Type B pancreatic cell (in vitro differentiated cells): Measurements from ENCODE around the gene PICK1. TPM values are rescaled to one million over a fixed set of nuclear protein-coding genes. Genes with fewer than 3 reads are reported as not detected.

ENCODE experiments used
- DNase-seq: peaks from one replicate; pipeline ENCODE4 v3.0.0; 2021; ENCODE audit warnings: mixed read lengths; ENCODE audit not compliant: unreplicated experiment; ENCODE audit errors: extremely low spot score
- H3K27ac Mint-ChIP-seq: 2 replicates; pipeline ENCODE4 v1.8.0; 2021; ENCODE audit warnings: mild to moderate bottlenecking, mixed read lengths
- H3K27me3 Mint-ChIP-seq: 2 replicates; pipeline ENCODE4 v1.8.0; 2021; ENCODE audit warnings: mixed read lengths
- H3K36me3 Mint-ChIP-seq: 2 replicates; pipeline ENCODE4 v1.8.0; 2021; ENCODE audit warnings: mixed read lengths
- H3K4me1 Mint-ChIP-seq: one replicate; pipeline ENCODE4 v1.8.0; 2021; ENCODE audit warnings: mixed read lengths; ENCODE audit not compliant: unreplicated experiment
- H3K4me3 Mint-ChIP-seq: 2 replicates; pipeline ENCODE4 v1.8.0; 2021; ENCODE audit warnings: mild to moderate bottlenecking, mixed read lengths
- H3K9me3 Mint-ChIP-seq: 2 replicates; pipeline ENCODE4 v1.8.0; 2021; ENCODE audit warnings: mixed read lengths
- CTCF ChIP-seq: fragments of 200-600 bp; sonication (generic); conservative IDR thresholded peaks from 2 replicates; pipeline ENCODE4 v1.5.0; 2021; ENCODE audit warnings: antibody characterized with exemption, mild to moderate bottlenecking
- total RNA-seq: library from RNA; stranded (reverse); gene quantifications from 2 replicates; pipeline ENCODE4 v1.2.1, GENCODE V29; 2021; ENCODE audit warnings: low replicate concordance

The PICK1 gene
- total RNA-seq, 1 donor from 2014 or later: 45.4 TPM

- no peak overlapping the region for H3K27ac Mint-ChIP-seq
- TF ChIP-seq CTCF: no peak
- no peak for DNase-seq
- H3K4me1 Mint-ChIP-seq: peaks cover 28% of the 10 kb centered on the region
- H3K4me3 Mint-ChIP-seq: no peak overlapping the region
- peaks cover 10% of the 10 kb centered on the region for H3K27me3 Mint-ChIP-seq
- no peaks in the 10 kb centered on the region for H3K36me3 Mint-ChIP-seq
- H3K9me3 Mint-ChIP-seq: no peaks in the 10 kb centered on the region
These were observed 31.7 kb upstream of the PICK1 start for GRCh38 chr22:38025514-38025913.

- H3K4me3 Mint-ChIP-seq: no peak overlapping the region
- no peaks in the 10 kb centered on the region for H3K9me3 Mint-ChIP-seq
- DNase-seq: no peak
- no peaks in the 10 kb centered on the region for H3K36me3 Mint-ChIP-seq
- H3K27ac Mint-ChIP-seq: no peak overlapping the region
- peaks cover 10% of the 10 kb centered on the region for H3K27me3 Mint-ChIP-seq
- TF ChIP-seq CTCF: no peak
- H3K4me1 Mint-ChIP-seq: peaks cover 30% of the 10 kb centered on the region
These were observed 30.8 kb upstream of the PICK1 start for GRCh38 chr22:38026130-38027111.

GRCh38 chr22:38027487-38027886 is 29.7 kb upstream of the PICK1 start:
- H3K27me3 Mint-ChIP-seq: peaks cover 10% of the 10 kb centered on the region
- DNase-seq: no peak
- no peaks in the 10 kb centered on the region for H3K36me3 Mint-ChIP-seq
- H3K9me3 Mint-ChIP-seq: no peaks in the 10 kb centered on the region
- H3K4me3 Mint-ChIP-seq: no peak overlapping the region
- no peak overlapping the region for H3K27ac Mint-ChIP-seq
- TF ChIP-seq CTCF: no peak
- H3K4me1 Mint-ChIP-seq: peaks cover 36% of the 10 kb centered on the region

GRCh38 chr22:38028344-38029130 is 28.7 kb upstream of the PICK1 start:
- Mint-ChIP-seq H3K36me3 (no peaks in the 10 kb centered on the region), H3K4me1 (peaks cover 42% of the 10 kb centered on the region), H3K9me3 (no peaks in the 10 kb centered on the region), H3K27ac (no peak overlapping the region), H3K27me3 (peaks cover 10% of the 10 kb centered on the region), H3K4me3 (no peak overlapping the region)
- DNase-seq: no peak
- no peak for TF ChIP-seq CTCF

- Mint-ChIP-seq H3K4me1 (peaks cover 48% of the 10 kb centered on the region), H3K27ac (no peak overlapping the region), H3K36me3 (no peaks in the 10 kb centered on the region), H3K27me3 (peaks cover 10% of the 10 kb centered on the region), H3K4me3 (no peak overlapping the region), H3K9me3 (no peaks in the 10 kb centered on the region)
- no peak for TF ChIP-seq CTCF
- DNase-seq: no peak
These were observed 27.8 kb upstream of the PICK1 start for GRCh38 chr22:38029370-38029769.
